22Rv1 (cell line): ENCODE measurements around the gene PADI3.

Source experiments
- H3K27ac ChIP-seq: fragments of 450-650 bp; 2 replicates; pipeline ENCODE4 v1.5.1; 2017
- ZFX ChIP-seq: fragments of 450-650 bp; IDR thresholded peaks from 2 replicates; pipeline ENCODE4 v1.6.1; 2017; ENCODE audit warnings: antibody characterized with exemption, borderline replicate concordance
- TF ChIP-seq, protein P1 (sequence below): fragments of 450-650 bp; IDR thresholded peaks from 2 replicates; pipeline ENCODE4 v1.5.1; 2017; ENCODE audit warnings: mild to moderate bottlenecking

The PADI3 gene

DNA sequence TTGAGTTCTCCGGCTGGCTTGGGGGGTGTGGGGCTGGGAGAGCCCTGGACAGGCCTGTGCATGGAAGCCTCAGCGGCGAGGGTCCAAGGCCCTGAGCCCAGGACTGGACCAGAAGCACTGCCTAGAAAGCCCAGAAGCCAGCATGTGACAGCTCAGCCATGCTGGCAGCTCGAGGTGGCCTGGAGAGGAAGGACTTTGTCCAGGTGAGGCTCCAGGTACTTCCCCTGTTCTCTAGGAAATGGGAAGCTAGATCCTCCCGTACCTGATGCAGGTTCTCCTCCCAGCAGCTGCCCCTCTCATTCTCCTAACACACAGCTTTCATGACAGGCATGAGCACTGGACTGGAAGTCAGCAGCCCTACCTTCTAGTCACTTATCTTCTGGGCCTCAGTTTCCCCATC, 6.4 kb downstream of the PADI3 start:
- no peak overlapping the region for H3K27ac ChIP-seq
- no peak for TF ChIP-seq ZFX
- TF ChIP-seq, protein P1, sequence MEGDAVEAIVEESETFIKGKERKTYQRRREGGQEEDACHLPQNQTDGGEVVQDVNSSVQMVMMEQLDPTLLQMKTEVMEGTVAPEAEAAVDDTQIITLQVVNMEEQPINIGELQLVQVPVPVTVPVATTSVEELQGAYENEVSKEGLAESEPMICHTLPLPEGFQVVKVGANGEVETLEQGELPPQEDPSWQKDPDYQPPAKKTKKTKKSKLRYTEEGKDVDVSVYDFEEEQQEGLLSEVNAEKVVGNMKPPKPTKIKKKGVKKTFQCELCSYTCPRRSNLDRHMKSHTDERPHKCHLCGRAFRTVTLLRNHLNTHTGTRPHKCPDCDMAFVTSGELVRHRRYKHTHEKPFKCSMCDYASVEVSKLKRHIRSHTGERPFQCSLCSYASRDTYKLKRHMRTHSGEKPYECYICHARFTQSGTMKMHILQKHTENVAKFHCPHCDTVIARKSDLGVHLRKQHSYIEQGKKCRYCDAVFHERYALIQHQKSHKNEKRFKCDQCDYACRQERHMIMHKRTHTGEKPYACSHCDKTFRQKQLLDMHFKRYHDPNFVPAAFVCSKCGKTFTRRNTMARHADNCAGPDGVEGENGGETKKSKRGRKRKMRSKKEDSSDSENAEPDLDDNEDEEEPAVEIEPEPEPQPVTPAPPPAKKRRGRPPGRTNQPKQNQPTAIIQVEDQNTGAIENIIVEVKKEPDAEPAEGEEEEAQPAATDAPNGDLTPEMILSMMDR: no peak

DNA sequence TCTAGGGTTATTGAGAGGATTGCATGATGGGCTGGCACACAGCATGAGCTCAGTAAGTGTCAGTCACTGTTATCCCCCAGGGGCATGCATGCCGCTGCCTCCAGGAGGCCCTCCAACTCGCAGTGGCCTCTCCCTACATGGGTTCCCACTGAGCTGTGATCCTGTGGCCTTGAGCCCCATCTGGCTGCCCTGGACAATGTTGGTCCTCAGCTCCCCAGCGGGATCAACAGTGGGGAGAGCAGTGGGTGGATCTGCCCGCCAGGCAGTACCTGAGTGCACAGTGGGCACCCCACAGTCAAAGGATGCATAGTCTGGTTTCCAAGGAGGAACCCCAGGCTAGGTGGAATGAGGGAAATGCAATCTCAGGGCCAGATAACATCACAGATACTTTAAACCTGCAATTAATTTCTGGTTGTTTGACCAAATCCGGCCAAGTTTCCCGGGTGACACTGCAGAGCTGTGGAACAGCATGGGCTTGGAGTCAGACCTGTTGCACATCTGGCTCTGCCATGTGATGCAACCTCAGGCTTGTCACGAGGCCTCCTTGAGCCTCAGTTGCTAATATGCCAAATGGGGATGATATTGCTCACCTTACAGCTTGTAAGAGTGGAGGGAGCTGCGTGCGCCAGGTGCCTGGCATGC, 9.3 kb downstream of the PADI3 start:
- no peak overlapping the region for H3K27ac ChIP-seq

DNA sequence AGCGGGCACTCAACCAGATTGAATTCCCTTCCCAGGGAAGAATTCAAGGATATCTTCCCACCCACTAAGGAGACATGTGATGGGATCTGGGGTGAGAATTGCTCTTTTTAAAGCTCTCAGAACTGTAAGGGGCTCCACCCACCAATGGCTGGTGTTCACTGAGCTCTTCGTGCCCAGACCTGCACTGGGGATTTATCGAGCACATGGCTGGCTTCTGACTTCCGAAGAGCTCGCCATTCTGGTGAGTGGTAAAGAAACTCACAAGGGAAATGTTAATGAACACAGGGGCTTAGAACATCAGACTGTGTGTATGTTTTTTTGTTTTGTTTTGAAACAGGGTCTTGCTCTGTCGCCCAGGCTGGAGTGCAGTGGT, 9.8 kb downstream of the PADI3 start:
- no peak overlapping the region for H3K27ac ChIP-seq
- TF ChIP-seq ZFX: no peak
- TF ChIP-seq, protein P1: no peak

More for the DNA sequence above, 9.3 kb downstream of the PADI3 start:
- no peak for TF ChIP-seq ZFX
- TF ChIP-seq, protein P1: no peak

DNA sequence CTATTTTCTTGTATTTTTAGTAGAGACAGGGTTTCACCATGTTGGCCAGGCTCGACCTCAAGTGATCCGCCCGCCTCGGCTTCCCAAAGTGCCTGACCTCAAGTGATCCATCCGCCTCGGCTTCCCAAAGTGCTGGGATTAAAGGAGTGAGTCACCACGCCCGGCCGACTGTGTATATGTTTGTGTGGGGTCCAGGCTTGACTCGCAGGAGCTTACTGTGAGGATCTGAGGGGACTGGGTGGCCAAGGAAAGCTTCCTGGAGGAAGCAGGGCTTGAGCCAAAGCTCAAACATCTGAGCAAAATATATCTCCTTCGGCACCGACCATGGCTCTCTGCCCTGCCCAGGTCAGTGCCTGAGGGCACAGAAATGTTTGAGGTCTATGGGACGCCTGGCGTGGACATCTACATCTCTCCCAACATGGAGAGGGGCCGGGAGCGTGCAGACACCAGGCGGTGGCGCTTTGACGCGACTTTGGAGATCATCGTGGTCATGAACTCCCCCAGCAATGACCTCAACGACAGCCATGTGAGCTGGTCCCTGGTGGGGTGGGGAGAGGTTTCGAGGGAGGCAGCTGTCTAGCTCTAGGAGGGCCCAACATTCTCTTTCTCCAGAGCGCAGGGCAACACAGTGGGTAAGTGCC, 10.5 kb downstream of the PADI3 start:
- no peak overlapping the region for H3K27ac ChIP-seq
- TF ChIP-seq, protein P1: no peak
- TF ChIP-seq ZFX: no peak

DNA sequence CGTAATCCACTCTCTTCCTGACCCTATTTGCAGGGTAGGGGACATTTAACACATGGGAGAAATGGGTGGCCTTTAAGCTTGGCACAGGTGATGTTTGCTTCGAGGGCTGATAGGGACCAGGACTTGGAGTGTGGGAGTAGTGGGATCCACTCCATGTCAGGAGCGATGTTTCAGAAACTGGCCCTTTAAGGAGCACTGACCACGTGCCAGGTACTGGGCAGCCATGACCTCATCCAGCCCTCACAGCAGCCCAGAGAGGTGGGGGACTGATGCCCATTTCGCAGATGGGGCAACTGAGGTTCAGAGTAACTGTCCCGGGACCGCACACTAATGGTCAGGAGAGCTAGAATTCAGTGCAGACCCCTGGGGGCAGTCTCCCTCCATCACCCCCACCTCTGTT, 11.4 kb downstream of the PADI3 start:
- H3K27ac ChIP-seq: no peak overlapping the region
- TF ChIP-seq, protein P1: no peak
- TF ChIP-seq ZFX: no peak

DNA sequence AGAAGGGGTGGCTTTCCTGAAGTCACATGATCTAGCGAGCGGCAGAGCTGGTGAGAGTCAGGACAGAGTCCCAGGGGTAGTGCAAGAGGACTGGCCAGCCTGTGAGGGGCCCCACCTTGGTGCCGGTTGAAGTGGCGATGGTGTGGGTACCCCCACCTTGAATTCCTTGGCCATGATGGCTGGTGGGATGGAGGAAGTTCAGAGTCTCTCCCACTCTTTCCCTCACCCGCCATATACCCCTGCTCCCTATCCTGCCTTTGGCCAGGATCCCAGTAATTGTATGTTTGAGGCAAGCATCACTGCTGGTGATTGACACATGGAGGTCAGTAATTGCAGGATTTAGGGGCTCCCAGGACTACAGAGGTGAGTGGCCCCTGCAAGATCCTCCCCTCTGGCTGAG, 11.8 kb downstream of the PADI3 start:
- H3K27ac ChIP-seq: no peak overlapping the region
- TF ChIP-seq ZFX: no peak
- TF ChIP-seq, protein P1: no peak

DNA sequence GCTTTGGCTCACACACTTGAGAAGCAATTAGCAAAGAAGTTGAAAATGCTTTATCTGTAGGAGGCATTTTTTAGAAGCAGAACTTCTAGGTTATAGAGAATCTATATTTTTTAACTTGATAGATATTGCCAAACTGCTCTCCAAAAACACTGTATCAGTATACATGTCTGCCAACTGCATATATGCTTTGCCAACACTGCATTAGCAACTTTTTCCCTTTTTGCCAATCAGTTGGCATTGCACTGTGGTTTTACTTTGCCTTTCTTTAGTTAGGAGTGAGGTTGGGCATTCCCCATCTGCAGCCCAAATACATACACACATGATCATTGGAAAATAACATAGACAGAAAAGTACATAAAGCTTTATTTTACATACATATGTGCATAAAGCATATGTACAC, 15.0 kb downstream of the PADI3 start:
- H3K27ac ChIP-seq: no peak overlapping the region
- TF ChIP-seq ZFX: no peak
- TF ChIP-seq, protein P1: no peak
